ELF-1 (cell line): ENCODE measurements around the gene BCL2L15.

ENCODE experiments used
- DNase-seq: peaks from one replicate; pipeline ENCODE4 v3.0.0-alpha.2; 2016; ENCODE audit warnings: low read depth, low spot score

Gene BCL2L15

GRCh38 chr1:113887402-113888175, at the start of gene BCL2L15:
TSS of gene BCL2L15 (minus strand) at chr1:113887581. CDS start at chr1:113887375, 206 bp downstream.
- no peak for DNase-seq

GRCh38 chr1:113937146-113937545, 49.8 kb upstream of the BCL2L15 start:
- DNase-seq, result no peak

DNA sequence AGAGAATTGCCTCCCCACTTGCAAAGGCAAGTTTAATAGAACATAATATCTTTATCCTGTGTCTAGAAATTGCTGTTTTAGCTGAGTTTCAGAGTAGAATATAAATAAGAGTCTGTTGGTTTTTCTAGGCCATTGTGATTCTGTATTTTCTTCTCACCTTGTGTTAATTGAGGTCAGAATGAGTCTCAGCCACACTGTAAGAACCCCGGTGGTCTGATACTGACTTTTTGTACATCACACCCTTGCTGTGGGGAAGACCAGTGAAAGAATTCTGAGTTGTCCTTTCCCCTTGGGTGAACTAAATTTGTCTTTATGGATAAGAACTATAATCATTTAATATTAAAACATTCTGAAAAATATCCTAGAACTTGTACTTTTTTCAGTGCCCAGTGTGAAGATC, 48.6 kb upstream of the BCL2L15 start:
- DNase-seq, result no peak

DNA sequence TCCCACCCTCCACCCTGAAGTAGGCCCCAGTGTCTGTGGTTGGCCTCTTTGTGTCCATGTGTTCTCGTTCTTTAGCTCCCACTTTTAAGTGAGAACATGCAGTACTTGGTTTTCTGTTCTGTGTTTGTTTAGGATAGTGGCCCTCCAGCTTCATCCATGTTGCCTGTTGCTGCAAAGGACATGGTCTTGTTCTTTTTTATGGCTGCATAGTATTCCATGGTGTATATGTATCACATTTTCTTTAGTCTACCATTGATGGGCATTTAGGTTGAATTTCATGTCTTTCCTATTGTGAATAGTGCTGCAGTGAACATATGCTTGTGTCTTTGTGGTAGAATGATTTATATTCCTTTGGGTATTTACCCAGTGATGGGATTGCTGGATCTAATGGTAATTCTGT, 47.8 kb upstream of the BCL2L15 start:
- no peak for DNase-seq

DNA sequence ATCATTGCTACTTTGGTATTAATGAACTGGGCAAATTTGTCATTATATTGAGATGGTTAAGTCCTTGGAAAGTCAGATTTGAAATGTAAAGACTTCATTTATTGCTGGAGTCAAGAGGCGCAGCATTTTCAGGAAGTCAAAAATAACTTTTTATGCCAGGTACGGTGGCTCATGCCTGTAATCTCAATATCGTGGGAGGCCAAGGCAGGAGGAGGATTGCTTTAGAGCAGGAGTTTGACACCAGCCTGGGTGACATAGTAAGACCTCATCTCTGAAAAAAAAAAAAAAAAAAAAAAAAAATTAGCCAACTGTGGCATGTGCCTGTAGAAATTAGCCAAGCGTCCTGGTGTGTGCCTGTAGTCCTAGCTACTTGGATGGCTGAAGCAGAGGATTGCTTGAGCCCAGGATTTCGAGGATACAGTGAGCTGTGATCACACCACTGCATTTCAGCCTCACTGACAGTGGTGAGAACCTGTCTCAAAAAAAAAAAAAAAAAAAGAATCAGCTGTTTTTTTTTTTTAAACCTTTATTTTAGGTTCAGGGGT, 47.2 kb upstream of the BCL2L15 start:
- DNase-seq, result no peak

DNA sequence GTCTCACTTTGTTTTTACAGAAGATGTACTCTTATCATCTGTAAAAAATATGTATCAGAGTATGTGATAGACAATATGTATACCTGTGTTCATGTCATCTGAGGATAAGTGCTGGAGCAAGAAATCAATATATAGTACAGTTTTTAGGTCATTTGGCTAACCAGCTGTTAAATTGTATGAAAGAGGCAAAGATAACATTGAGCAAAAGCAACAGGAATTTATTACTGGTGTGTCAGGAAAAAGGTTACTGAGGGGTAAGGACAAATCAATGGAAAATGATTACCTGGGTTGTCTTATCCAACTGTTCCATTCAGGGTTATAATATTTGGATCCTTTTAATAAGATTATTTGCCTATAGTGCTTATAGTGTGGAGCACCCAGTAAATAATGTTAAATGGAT, 46.6 kb upstream of the BCL2L15 start:
- DNase-seq, result no peak

DNA sequence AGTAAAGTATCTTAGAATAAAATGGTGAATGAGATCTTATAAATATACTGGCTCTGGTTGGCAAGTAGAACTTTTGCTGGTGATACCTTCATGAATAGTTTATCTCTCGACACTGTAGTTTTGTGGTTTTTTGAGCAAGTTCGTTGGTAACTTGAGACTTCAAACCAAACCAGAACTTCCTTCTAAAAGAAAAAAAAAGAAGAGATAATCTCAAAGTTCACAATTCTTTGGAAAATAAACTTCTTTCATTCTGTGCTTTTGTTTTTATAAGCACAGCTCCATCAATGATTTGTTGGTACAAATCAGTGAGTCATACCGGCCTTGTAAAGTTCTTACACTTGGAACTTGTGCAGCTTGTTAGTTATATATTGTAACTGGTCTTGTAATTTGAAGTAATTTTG, 44.1 kb upstream of the BCL2L15 start:
- DNase-seq, result no peak

DNA sequence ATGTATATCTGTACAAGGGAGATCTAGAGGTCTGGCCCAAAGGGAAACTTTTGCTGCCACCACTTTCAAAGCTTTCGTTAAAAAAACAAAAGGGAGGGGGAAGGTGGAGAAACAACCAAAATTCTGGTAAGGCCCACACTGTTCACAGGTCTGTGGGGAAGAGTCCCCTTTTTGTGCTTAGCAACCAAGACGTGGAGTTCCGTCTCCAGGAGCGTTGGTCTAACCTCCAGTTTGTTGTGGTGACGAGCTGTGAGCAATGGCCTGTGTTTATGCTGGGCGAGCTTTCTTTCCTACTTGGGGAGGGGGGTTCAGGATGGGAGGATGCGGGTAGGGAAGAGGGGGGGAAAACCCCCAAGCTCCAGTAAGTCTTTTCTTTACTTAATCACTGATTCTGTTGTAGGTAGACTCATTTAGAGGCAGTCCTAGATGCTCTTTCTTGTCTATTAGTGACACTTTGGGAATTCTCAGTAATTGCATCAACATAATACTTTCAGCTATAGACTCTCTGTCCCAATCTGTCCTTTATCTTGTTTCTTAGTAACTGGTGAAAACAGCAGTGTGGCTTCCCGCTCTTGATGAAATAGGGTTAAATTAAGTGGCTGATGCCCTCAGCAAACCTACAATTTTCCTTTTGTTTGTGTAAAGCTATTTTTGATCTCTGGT, 43.2 kb upstream of the BCL2L15 start:
- peak; percentile 47 for DNase-seq

GRCh38 chr1:113929750-113930498, 42.5 kb upstream of the BCL2L15 start:
- DNase-seq, result peak; percentile 61

DNA sequence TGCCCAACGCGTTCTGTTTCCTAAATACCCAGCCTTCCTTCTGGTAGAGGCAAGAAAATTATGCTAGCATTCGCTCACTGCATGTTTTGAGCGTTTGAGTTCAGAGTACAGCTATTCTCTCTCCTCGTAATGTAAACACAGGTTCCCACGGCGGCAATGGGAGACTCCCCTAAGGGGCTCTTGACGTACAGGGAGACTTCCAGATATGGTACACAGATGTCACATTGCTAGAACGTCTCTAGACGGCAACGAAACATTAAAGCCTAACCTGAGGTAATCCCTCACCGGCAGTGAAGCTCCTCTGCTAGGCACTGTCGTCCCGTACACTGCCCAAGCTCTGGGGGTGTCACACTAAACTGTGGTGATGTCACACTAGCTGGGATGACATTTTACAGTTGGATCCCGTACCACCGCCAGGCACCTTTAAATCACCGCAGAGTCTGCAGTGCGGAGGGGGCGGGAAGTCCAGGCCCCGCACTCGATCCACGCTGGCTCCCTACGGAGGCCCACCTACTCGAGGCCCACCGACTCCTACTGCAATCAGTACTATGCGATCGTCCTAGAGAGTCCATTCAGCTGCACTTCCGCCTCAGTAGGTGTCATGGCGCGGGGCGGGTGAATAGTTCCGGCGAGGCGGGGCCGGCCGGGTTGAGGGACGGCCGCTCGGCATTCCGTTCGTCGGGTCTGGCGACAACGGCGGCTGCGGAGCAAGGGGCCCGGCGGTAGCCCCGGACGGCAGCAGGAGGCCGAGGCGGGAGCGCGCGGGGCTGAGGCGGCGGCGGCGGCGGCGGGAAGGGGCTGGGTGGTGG, 41.8 kb upstream of the BCL2L15 start, which contains the start of gene HIPK1:
Gene HIPK1 (plus strand): TSS at position 384 of the 809 bp plus-strand sequence.
- peak; percentile 95 for DNase-seq

GRCh38 chr1:113928187-113928930, 41.0 kb upstream of the BCL2L15 start:
- no peak for DNase-seq

DNA sequence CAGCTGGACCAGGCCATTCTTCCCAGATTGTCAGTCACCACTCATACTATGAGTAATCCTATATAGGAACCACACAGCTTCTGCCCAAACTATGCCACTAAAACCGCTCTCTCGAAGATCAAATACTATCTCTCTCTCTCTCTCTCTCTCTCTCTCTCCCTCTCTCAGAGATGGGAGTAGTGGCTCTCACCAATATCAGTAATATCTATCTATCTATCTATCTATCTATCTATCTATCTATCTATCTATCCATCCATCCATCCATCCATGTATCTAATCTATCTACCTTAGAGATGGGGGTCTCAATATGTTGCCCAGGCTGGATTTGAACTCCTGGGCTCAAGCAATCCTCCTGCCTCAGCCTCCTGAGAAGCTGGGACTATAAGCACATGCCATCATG, 37.1 kb upstream of the BCL2L15 start:
- DNase-seq, result no peak

GRCh38 chr1:113922957-113923356, 35.6 kb upstream of the BCL2L15 start:
- no peak for DNase-seq

GRCh38 chr1:113918243-113918642, 30.9 kb upstream of the BCL2L15 start:
- no peak for DNase-seq

GRCh38 chr1:113917400-113918082, 30.2 kb upstream of the BCL2L15 start:
- no peak for DNase-seq

GRCh38 chr1:113916974-113917373, 29.6 kb upstream of the BCL2L15 start:
- DNase-seq, result no peak

DNA sequence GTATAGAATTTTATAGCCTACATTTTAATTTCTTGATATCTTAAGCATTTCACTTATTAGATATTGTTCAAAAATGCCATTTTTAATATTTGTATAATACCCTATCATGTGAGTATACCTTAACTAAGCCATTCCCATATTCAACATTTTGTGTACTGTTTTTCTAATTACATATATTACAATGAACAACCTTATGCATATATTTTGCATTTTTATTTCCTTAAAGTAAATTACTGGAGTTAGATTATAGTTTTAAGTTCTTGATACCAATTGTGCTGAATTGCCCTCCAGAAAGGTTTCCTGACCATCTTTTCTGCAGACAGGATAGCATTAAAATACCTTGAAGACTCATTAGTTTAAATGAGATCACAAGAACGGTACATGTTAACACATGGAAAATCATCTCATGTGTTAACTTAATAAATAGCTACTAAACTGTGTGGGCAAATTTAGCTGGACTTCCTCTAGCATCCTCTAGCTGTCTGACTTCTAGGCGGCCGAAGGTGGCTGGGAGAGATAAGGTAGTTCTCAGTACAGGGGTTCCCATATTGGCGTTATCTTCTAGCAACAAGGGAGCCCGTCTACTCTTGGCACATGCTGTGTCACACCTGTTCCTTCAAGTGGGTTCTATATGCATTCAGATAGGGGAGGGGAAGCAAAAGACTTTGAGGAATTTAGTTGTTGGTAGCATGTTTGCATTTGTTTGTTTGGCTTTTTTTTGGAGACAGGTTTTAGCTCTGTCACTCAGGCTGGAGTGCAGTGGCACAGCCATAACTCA, 26.7 kb upstream of the BCL2L15 start:
- no peak for DNase-seq

DNA sequence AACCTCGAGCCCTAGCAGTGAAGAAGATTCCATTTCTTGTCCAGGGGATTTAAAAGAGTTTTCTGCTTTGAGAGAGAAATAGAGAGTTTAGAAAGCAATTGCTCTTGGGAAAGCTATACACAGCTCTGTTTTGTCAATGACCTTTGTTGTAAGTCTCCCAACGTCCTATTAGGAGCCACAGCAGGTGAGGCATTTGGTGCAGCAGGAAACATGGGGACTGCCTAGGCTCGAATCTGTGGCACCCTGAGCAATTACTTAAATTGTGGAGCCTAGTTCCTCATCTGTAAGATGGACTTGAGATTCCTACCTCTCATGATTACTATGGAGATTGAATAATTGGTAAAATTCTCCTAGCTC, 25.9 kb upstream of the BCL2L15 start:
- DNase-seq, result no peak

GRCh38 chr1:113912594-113913311, 25.4 kb upstream of the BCL2L15 start:
- DNase-seq, result no peak
